Measurements from ENCODE around the gene WAC. TPM values are rescaled to one million over a fixed set of nuclear protein-coding genes. Genes with fewer than 3 reads are reported as not detected.

Gene WAC
- total and polyA plus RNA-seq, 9 of the 15 experiments (the other 6 are each of a cell fraction or from before 2014, with no cell fraction given), result 24.8 to 123 (median 78.2) TPM

GRCh38 chr10:28496481-28496961 lies 36.4 kb upstream of the WAC start (continued):
- no peak for TF ChIP-seq CBX3 (IDR thresholded peaks at IDR 0.05; ENCODE audit: borderline replicate concordance in 1 of 2, low read length in 2 of 2)
- no peak for TF ChIP-seq ZNF274 (IDR thresholded peaks at IDR 0.05; ENCODE audit: borderline replicate concordance, low read depth, low read length)
- TF ChIP-seq KLF13 (tag; IDR thresholded peaks at IDR 0.05; ENCODE audit: borderline replicate concordance, low read depth), result no peak
- TF ChIP-seq ZFPM2 (CRISPR knock-in tag; IDR thresholded peaks at IDR 0.05), result no peak
- TF ChIP-seq ZNF133 (CRISPR knock-in tag; IDR thresholded peaks at IDR 0.05), result no peak
- no peak for TF ChIP-seq TBL1XR1 (IDR thresholded peaks at IDR 0.05; ENCODE audit: low read length in 2 of 2)
- TF ChIP-seq ELF2 (CRISPR knock-in tag; IDR thresholded peaks at IDR 0.05), result no peak
- TF ChIP-seq, protein P1, sequence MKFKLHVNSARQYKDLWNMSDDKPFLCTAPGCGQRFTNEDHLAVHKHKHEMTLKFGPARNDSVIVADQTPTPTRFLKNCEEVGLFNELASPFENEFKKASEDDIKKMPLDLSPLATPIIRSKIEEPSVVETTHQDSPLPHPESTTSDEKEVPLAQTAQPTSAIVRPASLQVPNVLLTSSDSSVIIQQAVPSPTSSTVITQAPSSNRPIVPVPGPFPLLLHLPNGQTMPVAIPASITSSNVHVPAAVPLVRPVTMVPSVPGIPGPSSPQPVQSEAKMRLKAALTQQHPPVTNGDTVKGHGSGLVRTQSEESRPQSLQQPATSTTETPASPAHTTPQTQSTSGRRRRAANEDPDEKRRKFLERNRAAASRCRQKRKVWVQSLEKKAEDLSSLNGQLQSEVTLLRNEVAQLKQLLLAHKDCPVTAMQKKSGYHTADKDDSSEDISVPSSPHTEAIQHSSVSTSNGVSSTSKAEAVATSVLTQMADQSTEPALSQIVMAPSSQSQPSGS (CRISPR knock-in tag; IDR thresholded peaks at IDR 0.05), result no peak
- peak; percentile 89; a peak in 3 of 4 replicates for TF ChIP-seq FOXK2 (conservative IDR thresholded peaks at IDR 0.05 in 1 of 2, IDR thresholded peaks at IDR 0.05 in 1 of 2; ENCODE audit: low read depth in 2 of 2)
- no peak for TF ChIP-seq AFF4 (CRISPR knock-in tag; IDR thresholded peaks at IDR 0.05)
- peak; percentile 35; the same call in 1 of the 2 replicates for TF ChIP-seq JUND (IDR thresholded peaks at IDR 0.05; ENCODE audit: borderline replicate concordance, low read depth, low read length)
- no peak for TF ChIP-seq JUND (tag; IDR thresholded peaks at IDR 0.05; ENCODE audit: borderline replicate concordance, low read depth, low read length)
- TF ChIP-seq, protein P2, sequence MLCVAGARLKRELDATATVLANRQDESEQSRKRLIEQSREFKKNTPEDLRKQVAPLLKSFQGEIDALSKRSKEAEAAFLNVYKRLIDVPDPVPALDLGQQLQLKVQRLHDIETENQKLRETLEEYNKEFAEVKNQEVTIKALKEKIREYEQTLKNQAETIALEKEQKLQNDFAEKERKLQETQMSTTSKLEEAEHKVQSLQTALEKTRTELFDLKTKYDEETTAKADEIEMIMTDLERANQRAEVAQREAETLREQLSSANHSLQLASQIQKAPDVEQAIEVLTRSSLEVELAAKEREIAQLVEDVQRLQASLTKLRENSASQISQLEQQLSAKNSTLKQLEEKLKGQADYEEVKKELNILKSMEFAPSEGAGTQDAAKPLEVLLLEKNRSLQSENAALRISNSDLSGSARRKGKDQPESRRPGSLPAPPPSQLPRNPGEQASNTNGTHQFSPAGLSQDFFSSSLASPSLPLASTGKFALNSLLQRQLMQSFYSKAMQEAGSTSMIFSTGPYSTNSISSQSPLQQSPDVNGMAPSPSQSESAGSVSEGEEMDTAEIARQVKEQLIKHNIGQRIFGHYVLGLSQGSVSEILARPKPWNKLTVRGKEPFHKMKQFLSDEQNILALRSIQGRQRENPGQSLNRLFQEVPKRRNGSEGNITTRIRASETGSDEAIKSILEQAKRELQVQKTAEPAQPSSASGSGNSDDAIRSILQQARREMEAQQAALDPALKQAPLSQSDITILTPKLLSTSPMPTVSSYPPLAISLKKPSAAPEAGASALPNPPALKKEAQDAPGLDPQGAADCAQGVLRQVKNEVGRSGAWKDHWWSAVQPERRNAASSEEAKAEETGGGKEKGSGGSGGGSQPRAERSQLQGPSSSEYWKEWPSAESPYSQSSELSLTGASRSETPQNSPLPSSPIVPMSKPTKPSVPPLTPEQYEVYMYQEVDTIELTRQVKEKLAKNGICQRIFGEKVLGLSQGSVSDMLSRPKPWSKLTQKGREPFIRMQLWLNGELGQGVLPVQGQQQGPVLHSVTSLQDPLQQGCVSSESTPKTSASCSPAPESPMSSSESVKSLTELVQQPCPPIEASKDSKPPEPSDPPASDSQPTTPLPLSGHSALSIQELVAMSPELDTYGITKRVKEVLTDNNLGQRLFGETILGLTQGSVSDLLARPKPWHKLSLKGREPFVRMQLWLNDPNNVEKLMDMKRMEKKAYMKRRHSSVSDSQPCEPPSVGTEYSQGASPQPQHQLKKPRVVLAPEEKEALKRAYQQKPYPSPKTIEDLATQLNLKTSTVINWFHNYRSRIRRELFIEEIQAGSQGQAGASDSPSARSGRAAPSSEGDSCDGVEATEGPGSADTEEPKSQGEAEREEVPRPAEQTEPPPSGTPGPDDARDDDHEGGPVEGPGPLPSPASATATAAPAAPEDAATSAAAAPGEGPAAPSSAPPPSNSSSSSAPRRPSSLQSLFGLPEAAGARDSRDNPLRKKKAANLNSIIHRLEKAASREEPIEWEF (CRISPR knock-in tag; IDR thresholded peaks at IDR 0.05), result no peak
- no peak for TF ChIP-seq ZNF316 (IDR thresholded peaks at IDR 0.05)

Measured in K562 (cell line).